KOPT-K1 (cell line): ENCODE results near the gene LTO1.

ENCODE experiments used
- H3K27ac ChIP-seq: fragments of 200-600 bp; sonication (generic); 2 replicates; pipeline ENCODE4 v1.5.1; 2016; ENCODE audit warnings: antibody characterized with exemption, mild to moderate bottlenecking, low read depth, low read length; ENCODE audit not compliant: poor library complexity, severe bottlenecking
- H3K36me3 ChIP-seq: fragments of 200-600 bp; sonication (generic); 2 replicates; pipeline ENCODE4 v1.5.1; 2017; ENCODE audit warnings: antibody characterized with exemption, mild to moderate bottlenecking, low read length, moderate library complexity; ENCODE audit not compliant: insufficient read depth
- H3K9me3 ChIP-seq: fragments of 200-600 bp; sonication (generic); 2 replicates; pipeline ENCODE4 v1.5.1; 2017; ENCODE audit warnings: antibody characterized with exemption, low read length, mild to moderate bottlenecking; ENCODE audit not compliant: insufficient read depth, poor library complexity, severe bottlenecking

Gene LTO1

DNA sequence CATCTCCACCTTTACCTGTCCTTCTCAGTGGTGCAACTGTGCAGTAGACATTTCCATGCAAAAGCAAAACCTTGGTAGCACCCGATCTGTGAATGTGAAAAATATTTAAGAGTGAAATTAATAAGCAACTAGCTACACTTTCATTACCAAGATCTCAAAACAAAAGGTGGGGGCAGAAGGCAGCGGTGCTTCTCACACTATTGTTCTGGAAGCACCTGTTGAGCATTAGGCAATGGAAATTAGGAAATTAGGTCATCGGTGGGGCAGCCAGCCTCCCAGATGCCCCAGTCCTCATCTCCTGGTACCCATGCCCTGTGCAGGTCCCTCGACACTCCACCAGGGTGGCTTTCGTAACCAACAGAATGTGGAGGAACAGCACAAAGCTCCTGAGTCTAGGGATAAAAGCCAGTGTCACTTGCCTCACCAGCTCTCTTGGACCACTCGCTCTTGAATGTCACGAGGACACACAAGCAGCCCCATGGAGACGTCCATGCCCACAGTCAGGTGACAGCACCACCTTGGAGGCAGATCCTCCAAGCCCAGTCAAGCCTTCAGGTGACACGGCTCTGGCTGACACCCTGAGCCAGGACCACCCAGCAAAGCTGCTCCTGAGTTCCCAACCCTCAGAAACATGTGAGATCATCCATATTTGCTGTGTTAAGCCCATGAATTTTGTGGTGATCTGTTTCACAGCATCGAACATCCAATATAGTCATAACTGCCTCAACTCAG lies 3.3 kb downstream of the LTO1 start:
- Histone ChIP-seq H3K9me3 (no peaks in the 10 kb centered on the region), H3K36me3 (peaks cover 66% of the 10 kb centered on the region), H3K27ac (no peak overlapping the region)

DNA sequence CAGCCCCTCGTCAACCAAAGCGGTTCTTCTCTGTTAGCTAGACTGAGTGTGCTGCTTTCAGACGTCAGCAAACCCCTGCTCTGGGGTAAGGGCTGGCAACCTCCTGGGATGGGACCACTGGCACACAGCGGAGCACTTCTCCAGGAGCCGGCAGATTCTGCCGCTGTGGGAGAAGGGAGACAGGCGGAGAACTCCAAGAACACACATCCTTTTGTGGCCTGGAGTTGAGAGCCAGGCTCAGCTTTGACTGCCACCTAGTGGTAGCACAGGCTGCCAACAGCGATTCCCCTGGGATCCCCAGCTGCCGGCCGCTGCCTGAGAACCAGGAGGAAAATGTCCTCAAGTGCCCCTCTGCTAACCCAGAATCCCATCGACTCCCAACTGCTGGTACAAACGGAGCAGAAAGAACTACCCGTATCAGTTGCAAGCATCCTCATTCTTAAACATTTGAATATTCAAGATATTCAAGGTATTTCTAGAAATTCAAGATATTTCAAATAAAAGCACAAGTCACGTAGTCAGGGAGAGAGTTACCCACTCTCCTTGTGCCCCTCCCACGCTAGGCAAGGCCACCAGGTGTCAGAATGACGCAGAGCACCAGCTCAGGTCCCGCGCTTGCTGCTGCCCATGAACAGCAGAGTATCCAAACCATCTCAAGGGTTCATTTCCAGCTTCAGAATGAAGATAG lies 4.9 kb downstream of the LTO1 start:
- Histone ChIP-seq H3K27ac (no peak overlapping the region), H3K36me3 (peaks cover 80% of the 10 kb centered on the region), H3K9me3 (no peaks in the 10 kb centered on the region)

DNA sequence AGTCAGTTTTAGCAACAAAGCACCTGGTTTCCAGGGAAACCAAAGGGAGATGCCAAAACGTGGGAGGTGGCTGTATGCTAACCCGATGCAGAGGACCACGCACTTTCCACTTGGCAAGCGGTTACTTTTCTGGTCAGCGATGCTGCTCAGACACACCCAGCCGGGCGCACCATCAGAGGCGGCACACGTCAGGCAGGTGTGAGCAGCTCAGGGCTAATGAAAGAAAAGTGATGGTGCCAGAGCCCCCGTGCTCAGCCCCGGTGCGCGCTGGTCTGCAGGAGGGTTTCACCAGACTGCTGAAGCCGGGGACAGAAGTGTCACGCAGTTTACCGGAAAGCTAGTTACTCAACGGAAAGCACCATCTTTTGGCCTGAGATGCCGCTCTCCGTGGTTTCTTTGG lies 5.7 kb downstream of the LTO1 start:
- Histone ChIP-seq H3K27ac (no peak overlapping the region), H3K36me3 (peaks cover 88% of the 10 kb centered on the region), H3K9me3 (no peaks in the 10 kb centered on the region)

DNA sequence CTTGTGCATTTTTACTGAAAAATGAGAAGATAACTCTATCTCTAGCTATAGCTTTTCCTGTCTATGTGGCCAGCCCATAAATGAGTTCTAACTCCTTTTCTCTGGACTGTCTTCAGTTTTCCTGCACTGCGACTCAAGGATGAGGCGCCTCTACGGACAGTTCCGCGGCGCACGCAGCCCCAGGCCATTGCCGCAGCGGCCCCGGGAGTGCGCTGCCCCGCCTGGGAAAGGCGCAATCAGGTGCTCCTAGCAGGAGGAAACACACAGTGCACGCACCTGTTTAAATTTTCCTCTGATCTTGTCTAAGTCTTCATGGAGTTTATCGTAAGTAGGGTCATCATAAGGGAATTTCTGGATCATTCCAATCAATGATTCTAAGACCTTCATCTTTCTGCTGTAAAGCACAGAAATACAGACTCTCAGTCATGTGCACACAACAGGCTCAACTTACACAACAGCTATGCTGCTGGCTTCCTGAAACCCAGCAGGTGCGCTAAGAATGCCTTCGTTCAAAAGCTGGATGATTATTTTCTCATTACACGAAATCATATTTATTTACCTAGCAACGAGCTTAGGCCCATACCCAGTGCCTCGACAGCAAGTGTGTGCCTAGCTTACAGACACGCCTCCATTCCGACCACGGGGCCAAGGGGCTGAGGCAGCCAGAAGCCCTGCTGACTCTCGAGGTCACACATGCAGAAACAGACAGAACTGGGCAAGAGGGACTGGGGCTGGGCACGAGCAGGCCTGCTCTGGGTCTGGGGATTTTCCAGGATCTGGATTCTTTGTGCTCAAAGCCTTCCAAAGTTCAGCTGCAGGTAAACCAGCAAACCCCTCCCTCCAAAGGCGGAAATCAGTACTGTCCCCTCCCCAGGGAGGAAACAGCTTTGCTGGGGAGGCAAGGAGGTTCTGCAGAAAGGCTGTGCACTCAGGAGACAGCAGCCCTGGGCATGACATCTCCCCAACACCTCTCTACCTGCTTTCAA lies 7.2 kb downstream of the LTO1 start:
- Histone ChIP-seq H3K9me3 (no peaks in the 10 kb centered on the region), H3K36me3 (peaks cover 97% of the 10 kb centered on the region), H3K27ac (no peak overlapping the region)

DNA sequence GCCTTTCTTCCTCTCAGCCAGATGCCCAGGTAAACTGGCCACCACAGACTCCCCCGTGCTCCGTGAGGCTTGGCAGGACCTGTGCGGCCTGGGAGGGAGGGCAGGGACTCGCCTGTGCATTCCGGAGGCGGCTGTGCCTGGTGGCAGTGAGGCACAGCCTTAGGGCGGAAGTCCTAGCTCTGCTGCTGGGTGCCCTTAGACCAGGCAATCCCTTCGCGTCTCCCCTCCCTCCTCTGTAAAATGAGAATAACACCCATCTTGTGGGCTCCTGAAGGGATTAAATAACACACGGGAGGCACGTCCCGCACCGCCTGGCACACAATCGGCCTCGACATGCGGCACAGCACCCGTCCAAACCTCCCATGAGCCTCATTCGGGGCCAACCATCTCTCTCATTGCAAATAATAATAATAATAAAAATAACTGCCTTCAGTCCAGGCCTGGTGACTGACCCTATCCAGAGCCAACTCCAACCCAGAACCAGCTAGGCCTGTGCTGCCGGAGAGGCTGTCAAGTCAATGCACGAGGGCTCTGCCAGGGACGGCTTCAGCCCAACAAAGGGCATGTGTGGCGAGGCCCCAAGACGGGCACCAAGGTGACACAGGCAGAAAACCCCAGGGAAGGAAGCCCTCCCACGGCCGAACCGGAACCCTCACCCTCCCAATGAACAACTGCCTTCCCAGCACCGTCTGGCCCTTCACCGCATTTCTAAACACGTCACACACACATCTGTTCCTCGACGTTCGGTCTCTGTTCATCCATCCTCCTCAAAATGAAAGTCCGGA lies 8.2 kb downstream of the LTO1 start:
- peaks cover 89% of the 10 kb centered on the region for H3K36me3 ChIP-seq

DNA sequence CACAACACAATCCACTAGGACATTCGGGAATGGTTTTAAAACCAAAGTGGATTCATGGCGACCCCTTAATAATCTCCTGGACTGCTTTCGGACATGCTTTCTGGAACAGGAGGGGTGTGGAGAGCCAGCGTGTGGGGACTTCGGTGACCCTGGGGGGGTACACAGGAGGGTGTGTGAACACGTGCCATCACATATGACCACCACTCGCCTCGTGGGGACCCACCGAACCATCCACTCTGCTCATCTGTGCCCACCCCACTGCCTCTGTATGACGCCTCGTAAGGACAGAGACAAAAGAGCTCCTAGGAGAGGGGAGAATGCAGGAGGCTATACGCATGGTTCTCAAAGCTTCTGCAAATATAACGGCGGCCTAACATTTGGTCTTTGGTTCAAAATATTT lies 8.9 kb downstream of the LTO1 start:
- H3K27ac ChIP-seq: no peak overlapping the region
- H3K36me3 ChIP-seq: peaks cover 85% of the 10 kb centered on the region
- no peaks in the 10 kb centered on the region for H3K9me3 ChIP-seq

More for the DNA sequence above, 8.2 kb downstream of the LTO1 start:
- Histone ChIP-seq H3K27ac (no peak overlapping the region), H3K9me3 (no peaks in the 10 kb centered on the region)

DNA sequence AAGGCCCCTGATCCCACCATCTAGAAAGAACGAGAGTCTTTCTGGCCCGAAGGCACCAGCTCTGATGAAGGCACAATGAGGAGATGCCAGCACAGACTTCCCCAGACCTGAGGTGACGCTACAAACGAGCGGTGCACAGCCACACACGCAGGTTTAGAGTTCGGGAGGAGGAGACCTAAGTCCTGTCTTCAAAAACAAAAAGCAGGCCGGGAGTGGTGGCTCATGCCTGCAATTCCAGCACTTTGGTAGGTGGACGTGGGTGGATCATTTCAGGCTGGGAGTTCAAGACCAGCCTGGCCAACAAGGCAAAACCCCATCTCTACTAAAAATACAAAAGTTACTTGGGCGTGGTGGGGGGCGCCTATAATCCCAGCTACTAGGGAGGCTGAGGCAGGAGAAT lies 9.5 kb downstream of the LTO1 start:
- Histone ChIP-seq H3K36me3 (peaks cover 85% of the 10 kb centered on the region), H3K27ac (no peak overlapping the region), H3K9me3 (no peaks in the 10 kb centered on the region)

DNA sequence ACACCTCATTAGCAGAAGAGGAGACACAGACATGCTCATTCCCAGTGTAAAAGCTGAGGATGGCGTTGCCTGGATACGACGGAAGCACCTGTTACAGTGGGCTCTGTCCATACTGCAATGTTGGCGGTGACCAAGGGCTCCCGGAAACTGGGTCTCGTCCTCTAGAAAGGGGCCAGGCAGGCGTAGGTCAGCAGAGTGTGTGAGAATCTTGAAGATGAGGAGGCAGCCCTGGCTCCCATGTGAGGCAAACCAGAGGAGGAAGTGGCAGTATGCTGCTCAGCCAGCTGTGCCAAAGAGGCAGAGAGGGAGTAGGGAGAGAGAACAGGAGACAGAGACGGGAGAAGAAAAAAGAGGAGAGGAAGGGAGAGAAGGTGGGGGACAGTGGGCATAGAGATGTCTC lies 10.3 kb downstream of the LTO1 start:
- Histone ChIP-seq H3K36me3 (peaks cover 78% of the 10 kb centered on the region), H3K27ac (no peak overlapping the region)

DNA sequence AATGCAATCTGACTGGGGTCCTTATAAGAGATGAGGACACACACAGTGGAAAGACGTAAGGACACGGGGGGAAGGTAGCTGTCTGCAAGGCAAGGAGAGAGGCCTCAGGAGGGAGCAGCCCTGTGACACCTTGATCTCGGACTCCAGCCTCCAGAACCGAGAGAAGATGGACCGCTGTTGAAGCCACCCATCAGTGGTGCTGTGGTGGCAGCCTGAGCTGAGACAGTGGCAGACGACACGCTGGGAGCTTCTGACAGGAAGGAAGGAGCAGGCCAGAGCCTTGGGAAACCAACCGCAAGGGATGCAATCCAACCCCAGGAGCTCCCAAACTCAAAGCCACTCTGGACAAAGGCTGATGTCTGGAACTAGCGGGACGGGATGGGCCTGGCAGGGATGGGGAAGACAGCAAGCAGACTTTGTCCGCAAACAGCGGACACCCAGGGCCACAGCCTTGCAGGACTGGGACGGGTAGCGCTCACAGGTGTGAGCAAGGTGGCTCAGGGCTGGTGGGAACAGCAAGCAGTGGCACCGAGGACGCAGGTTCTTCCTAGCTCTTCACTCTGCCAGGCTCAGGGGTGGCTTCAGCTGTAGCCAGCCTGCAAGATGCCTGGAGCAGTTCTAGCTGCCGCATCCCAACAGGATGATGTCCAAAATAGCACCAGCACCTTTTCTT lies 10.9 kb downstream of the LTO1 start:
- H3K36me3 ChIP-seq: peaks cover 72% of the 10 kb centered on the region
- no peak overlapping the region for H3K27ac ChIP-seq
- no peaks in the 10 kb centered on the region for H3K9me3 ChIP-seq

More for the DNA sequence above, 10.3 kb downstream of the LTO1 start:
- H3K9me3 ChIP-seq: no peaks in the 10 kb centered on the region

DNA sequence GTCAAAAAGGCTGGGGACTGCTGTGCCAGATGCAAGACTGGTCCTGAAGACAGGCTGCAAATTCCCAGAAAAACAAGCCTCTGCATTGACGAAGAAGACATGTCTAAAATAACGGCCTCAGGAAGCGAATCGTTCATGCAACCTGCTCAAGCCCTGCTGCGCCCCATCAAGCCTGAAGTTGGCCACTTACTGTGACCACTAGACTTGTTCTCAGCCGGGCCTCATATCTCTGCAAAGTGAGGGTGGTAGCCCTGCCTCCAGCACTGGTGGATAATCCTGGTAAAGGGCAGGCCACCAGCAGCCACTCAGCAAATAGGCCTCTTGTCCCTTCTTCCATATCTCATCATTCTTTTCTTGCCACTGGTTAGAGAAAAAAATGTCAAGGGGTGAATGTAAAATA lies 11.8 kb downstream of the LTO1 start:
- peaks cover 64% of the 10 kb centered on the region for H3K36me3 ChIP-seq
- H3K27ac ChIP-seq: no peak overlapping the region
- no peaks in the 10 kb centered on the region for H3K9me3 ChIP-seq

DNA sequence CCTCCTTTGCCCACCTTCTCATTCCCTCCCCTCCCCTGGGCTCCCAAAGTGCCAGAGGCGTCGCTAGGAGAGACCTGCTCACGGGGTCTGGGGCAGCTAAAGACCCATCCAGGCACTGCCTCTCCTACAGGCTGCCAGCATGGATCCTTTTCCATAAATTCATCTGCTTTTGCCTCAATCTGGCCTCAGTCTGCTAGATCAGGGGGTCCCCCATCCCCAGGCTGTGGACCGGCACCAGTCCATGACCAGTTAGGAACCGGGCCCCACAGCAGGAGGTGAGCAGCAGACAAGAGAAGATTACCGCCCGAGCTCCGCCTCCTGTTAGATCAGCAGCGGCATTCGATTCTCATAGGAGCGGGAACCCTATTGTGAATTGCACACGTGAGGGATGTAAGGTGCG lies 12.3 kb downstream of the LTO1 start:
- H3K9me3 ChIP-seq: no peaks in the 10 kb centered on the region
- no peak overlapping the region for H3K27ac ChIP-seq
- H3K36me3 ChIP-seq: peaks cover 59% of the 10 kb centered on the region

DNA sequence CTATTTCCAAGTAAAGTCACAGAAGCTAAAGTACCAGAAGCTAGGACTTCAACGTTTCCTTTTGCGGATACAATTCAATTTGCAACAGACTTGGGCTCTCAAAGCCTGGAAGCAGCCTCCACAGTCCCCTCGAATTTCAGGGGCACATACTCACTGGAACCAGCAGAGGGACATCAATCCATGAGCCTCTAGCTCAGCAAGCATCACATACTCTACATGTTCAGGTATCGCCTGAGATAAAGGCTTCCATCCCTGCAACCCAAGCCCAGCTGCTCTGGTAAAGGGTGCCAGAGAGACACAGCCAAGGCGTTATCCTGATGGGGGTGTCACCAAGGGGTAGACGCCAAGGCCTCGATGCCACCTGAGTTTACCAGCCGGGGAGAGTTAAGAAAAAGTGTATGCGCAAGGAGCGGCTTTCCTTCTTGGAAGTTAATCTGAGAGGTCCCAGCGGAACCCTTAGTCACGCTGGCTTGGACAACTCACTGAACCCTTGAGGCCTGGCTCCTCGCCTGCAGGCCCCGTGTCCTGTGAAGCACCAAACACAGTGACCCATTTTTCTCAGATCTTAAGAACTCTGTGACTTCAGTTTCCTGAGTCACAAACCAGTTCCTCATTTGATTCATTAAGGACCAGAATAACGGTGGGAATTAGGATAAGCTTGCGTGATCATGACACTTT lies 13.0 kb downstream of the LTO1 start:
- peaks cover 52% of the 10 kb centered on the region; the same call in 1 of the 2 replicates for H3K36me3 ChIP-seq
- H3K9me3 ChIP-seq: no peaks in the 10 kb centered on the region
- no peak overlapping the region for H3K27ac ChIP-seq

DNA sequence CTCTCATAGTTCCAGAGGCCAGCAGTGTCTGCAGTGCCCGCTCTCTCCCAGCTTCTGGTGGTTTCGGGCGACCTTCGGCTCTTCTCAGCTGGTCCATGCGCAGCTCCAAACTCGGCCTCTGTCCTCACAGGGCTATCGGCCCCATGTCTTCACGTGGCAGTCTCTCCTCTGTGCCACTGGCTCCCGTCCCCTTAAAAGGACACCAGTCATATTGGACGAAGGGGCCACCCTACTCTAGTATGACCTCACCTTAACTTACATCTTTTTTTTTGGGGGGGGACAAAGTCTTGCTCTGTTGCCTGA lies 13.8 kb downstream of the LTO1 start:
- H3K27ac ChIP-seq: no peak overlapping the region
- peaks cover 45% of the 10 kb centered on the region; the same call in 1 of the 2 replicates for H3K36me3 ChIP-seq
- no peaks in the 10 kb centered on the region for H3K9me3 ChIP-seq
